ENCODE data around the gene PGRMC2.
A peak's percentile ranks its signal among the peaks of the same experiment; 100 is the strongest.

Gene PGRMC2

GRCh38 chr4:128287141-128287870 lies at the start of gene PGRMC2:
Gene PGRMC2 (minus strand): TSS chr4:128287813. CDS start chr4:128287790, 23 bp downstream.
- DNase-seq, result peak; percentile 26

GRCh38 chr4:128335541-128335940 lies 47.9 kb upstream of the PGRMC2 start:
- DNase-seq, result no peak

DNA sequence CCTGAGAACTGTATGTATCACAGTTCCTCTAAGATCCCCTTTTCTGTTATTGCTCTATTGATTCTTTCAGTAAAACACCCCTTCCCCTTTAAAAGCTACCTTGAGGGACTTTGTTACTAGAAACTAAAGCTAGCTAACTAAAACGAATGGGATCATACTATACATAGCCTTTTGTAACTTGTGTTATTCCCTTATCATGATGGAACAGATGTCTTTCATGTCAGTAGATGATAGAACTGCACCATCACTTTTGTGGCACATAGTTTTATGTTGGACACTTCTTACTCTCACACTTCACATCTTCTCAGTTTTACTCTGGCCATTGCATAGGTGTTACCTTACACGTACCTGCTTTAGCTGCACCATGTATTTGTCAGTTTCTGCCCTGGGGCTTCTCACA lies 46.6 kb upstream of the PGRMC2 start:
- no peak for DNase-seq

- DNase-seq, result no peak
Measured at GRCh38 chr4:128333309-128334018, 45.9 kb upstream of the PGRMC2 start.

DNA sequence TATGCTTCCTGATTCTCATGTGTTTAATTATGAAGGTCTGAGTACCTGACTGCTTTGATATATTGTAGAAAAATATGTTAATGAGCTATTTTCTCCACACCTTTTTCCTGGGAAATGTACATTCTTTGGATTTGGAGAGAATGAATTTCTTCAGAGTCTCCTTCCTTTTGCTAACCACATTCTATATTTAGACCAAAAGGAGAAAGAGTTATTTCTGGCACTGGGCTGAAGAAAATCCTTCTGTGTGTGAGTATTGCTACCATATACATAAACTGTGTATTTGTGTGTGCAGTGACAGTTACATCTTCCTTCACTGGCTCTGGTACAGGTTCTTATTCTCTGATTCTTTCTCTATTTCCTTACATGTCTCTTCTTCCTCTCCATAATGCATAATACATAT lies 44.5 kb upstream of the PGRMC2 start:
- DNase-seq, result no peak

DNA sequence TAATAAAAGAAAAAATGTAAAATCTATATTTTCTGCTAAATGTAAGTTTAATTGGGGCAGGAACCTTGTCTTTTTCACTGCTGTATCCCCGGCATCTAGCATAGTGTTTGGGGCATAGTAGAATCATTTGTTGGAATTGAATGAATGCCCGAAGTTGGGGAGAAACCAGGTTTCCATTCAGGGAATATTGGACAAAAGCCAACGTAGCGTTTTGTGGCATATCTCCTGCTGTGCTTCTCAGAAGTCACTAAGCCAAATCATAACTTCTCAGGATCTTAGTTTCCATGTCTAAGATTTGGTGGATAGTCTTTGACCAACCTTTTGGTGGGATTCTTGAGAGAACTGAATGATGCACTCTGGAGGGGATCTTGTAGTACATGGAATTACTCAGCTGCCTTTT lies 42.0 kb upstream of the PGRMC2 start:
- DNase-seq, result no peak

GRCh38 chr4:128328106-128328505 lies 40.5 kb upstream of the PGRMC2 start:
- no peak for DNase-seq

DNA sequence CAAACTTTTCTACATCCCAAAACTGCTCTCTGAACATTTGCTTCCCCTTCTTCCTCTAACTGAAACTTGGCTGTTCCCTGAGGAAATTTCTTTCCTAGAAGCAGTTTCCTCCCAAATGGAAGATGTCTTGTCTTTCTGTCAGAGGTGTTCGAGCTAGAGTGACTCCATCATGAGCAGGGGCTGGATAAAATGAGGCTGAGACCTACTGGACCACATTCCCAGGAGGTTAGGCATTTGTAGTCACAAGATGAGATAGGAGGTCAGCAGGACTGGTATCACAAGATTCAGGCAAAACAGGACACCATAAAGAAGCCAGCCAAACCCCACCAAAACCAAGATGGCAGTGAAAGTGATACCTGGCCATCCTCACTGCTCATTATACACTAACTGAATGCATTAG lies 35.8 kb upstream of the PGRMC2 start:
- DNase-seq, result no peak

DNA sequence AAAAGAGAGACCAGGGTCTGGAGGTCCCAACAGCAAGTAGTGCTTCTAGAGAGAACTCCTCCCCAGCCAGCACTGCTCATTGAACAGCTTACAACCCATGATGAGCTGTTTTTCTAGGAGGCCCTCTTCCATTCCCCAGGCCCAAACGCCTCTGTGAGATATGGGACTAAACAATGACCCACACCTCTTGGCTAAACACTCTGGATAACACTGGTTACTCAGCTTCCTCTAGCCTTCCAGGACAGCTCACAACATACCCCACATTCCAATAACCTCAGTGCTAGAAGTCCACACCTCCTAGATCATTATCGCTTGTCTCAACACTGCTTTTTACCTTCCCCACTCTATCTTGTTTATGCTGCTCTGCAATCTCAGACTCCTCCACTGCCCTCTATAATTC lies 35.4 kb upstream of the PGRMC2 start:
- no peak for DNase-seq

- no peak for DNase-seq
Measured at GRCh38 chr4:128322311-128322710, 34.7 kb upstream of the PGRMC2 start.

GRCh38 chr4:128320656-128321055 lies 33.0 kb upstream of the PGRMC2 start:
- DNase-seq, result no peak

- no peak for DNase-seq
Measured at GRCh38 chr4:128315756-128316520, 28.3 kb upstream of the PGRMC2 start.

GRCh38 chr4:128311659-128312403 lies 24.2 kb upstream of the PGRMC2 start:
- no peak for DNase-seq

DNA sequence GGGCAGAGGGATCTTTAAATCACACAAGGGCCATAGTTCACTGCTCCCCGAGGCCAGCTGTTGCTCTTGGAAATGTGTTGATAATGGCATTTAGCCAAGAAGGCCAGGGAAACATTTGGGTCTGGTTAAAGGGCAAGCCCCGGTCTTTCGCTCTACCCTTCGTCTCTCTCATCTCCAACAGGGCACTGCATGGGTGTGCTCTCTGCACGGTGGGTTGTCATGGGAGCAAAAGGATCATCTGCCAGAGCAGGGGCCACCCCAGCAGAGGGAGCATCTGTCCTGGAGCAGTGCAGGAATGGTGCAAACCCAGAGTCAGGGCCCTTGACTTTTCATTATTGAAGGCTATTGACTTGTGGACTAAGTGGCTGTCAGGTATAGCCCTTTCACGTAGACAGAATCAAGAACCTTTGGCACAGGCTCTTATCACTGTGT lies 22.7 kb upstream of the PGRMC2 start:
- DNase-seq, result peak; percentile 55

DNA sequence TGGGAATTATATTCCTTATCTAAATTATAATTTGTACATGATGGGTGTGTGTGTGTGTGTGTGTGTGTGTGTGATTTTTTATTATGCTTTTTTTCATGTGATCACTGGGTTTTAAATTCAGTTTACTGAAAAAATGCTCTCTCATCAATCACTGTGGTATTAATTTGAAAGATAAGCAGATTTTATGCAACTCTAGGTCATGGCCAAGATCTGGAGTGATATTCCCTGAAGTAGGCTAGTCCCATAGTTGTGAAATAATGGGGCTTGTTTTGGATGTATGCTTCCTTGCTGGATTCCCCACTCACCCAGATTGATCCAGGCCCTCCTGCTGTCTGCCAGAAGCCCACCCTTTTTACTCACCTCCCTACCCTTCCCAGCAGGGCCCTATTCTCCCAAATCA lies 22.0 kb upstream of the PGRMC2 start:
- no peak for DNase-seq

GRCh38 chr4:128308986-128309385 lies 21.4 kb upstream of the PGRMC2 start:
- no peak for DNase-seq

DNA sequence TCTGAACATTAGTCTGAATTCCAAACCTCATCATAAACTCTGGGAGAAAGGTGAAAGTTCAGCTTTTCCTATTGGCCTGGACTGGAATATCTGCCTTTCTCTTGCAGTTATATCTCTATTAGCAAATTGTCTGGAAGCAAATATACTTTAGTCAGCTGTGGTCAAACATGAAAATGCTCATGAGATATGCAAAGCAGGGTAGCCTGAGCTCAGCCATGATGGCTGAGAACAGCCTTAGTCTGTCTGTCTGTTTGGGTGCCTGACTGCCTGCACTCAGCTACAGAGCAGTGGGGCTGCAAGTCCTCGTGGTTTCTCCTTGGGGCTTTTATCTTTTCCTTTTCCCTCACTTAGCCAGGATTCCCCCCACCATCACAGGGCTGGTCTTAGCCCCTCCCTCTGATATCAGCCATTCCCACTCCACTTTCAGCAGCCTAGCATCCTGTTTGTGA lies 19.5 kb upstream of the PGRMC2 start:
- DNase-seq, result no peak

GRCh38 chr4:128305942-128306341 lies 18.3 kb upstream of the PGRMC2 start:
- DNase-seq, result no peak

DNA sequence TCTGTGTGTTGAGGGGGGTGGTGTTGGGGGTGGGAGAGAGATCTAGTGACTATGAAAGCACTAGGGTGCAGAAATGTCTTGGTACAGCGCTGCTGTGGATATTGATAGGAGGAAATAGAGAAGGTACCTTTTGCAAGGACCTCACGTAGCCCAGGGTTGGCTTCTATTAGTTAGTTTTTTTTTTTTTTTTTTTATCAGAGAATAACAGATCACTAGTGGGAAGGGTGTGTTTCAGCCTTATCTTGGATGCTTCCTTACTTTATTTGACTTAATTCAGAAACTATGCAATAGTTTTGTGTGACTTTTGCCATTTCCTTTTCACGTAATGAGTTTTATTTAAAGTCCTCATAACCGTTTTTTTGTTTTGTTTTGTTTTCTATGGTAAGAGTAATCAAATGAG lies 16.4 kb upstream of the PGRMC2 start:
- DNase-seq, result no peak

DNA sequence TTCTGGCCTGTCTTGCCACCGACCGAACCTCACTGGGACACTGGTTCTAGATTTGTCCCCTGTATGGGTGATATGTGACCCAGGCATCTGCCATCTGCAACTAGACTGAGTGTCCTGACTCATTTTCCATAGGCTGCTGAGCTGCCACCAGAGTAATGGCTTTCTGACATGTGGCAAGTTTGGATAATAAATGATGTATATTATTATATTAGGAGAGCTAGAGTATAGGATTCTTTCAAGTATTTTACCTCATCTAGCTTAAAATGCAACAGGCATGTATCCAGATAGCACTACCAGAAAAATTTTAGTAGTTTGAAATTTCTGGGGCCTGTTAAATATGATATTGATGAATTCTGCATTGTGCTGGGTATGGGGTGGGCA lies 15.8 kb upstream of the PGRMC2 start:
- DNase-seq, result no peak

DNA sequence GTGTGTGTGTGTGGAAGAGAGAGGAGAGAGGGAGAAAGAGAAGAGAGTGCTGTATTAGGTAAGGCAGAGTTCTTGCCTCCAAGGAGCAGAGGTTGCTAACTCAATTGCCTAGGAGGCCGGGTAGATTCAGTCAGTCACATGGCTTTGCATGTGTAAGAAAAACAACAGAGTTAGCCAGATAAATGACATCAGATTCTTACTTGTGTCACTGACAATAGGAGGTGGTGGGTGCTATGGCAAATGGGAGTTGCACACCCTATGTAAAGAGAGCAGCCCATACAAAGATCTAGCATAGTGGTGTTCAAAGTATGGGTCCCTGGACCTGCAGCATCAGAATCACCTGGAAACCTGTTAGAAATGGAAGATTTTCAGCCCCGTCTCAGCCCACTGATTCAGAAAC lies 14.4 kb upstream of the PGRMC2 start:
- DNase-seq, result no peak

DNA sequence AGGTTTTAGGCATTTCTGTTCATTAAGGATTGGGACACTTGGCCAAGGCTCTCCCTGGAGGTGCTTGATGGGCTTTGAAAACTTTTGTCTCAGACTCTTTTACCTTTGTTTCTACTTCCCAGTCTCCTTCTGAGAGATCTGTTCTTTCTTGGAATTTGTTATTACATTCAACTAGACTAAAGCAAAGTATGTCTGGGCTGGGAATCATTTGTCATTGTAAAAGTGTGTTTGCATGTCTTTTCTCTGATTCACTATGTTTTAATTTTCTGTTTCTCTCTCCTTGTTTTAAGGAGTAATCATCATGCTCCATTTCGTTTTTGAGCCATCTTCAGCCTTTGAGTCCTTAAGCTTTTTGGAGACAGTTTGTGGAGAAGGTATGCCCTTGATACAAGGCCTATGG lies 12.2 kb upstream of the PGRMC2 start:
- DNase-seq, result no peak

GRCh38 chr4:128298852-128299251 lies 11.2 kb upstream of the PGRMC2 start:
- no peak for DNase-seq

Measured in NCI-H1092 (cell line).